Measurements from ENCODE around the gene ERICH3. TPM values are rescaled to one million over a fixed set of nuclear protein-coding genes. Genes with fewer than 3 reads are reported as not detected.

The ERICH3 gene
- polyA plus RNA-seq, 1 donor from 2014 or later: 0.27 TPM

DNA sequence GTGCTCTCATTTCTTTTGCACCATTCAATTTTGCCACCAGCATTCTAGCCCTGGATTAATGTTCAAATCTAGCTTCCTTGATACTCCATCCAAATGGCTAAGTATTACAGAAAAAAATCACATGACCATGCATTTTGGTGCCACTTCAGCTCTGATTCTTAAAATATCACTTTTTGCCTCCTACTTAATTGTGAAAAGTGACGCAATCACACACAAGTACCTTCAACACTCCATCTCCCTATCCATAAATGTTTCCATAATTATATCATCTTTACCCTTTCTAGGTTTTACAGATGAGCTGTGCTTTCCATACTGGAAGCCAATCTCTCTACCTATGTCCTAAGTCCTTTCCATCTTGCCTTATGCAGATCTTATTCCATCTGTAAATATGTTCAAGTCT is 43.2 kb upstream of the ERICH3 start:
- Histone ChIP-seq H3K79me2 (replicated peaks; ENCODE audit: insufficient read depth, low read length) (no peaks in the 10 kb centered on the region), H3F3A (ENCODE audit: insufficient read depth, low read length, poor library complexity, severe bottlenecking) (no peaks in the 10 kb centered on the region), H3K4me3 (ENCODE audit: low read length) (no peak overlapping the region), H3K9me3 (ENCODE audit: low read length) (no peaks in the 10 kb centered on the region), H3K27ac (ENCODE audit: low read length) (no peak overlapping the region), H3K4me2 (ENCODE audit: low read length) (no peak overlapping the region), H4K20me1 (ENCODE audit: insufficient read depth) (no peaks in the 10 kb centered on the region), H3K9me2 (ENCODE audit: insufficient read depth, low read length) (no peaks in the 10 kb centered on the region), H2AFZ (ENCODE audit: low read depth, low read length) (no peak overlapping the region), H3K36me3 (ENCODE audit: insufficient read depth, low read length) (no peaks in the 10 kb centered on the region), H3K9ac (ENCODE audit: low read length) (no peak overlapping the region), H3K27me3 (ENCODE audit: insufficient read depth, low read depth, low read length) (no peaks in the 10 kb centered on the region)
- TF ChIP-seq RAD21 (conservative IDR thresholded peaks at IDR 0.05): no peak
- no peak for TF ChIP-seq EZH2 (IDR thresholded peaks at IDR 0.05; ENCODE audit: borderline replicate concordance, insufficient read depth, low read length, poor library complexity, severe bottlenecking)
- TF ChIP-seq, protein P1, sequence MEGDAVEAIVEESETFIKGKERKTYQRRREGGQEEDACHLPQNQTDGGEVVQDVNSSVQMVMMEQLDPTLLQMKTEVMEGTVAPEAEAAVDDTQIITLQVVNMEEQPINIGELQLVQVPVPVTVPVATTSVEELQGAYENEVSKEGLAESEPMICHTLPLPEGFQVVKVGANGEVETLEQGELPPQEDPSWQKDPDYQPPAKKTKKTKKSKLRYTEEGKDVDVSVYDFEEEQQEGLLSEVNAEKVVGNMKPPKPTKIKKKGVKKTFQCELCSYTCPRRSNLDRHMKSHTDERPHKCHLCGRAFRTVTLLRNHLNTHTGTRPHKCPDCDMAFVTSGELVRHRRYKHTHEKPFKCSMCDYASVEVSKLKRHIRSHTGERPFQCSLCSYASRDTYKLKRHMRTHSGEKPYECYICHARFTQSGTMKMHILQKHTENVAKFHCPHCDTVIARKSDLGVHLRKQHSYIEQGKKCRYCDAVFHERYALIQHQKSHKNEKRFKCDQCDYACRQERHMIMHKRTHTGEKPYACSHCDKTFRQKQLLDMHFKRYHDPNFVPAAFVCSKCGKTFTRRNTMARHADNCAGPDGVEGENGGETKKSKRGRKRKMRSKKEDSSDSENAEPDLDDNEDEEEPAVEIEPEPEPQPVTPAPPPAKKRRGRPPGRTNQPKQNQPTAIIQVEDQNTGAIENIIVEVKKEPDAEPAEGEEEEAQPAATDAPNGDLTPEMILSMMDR (IDR thresholded peaks at IDR 0.05; ENCODE audit: poor library complexity, severe bottlenecking): no peak
- TF ChIP-seq MXI1 (conservative IDR thresholded peaks at IDR 0.05; ENCODE audit: poor library complexity, severe bottlenecking): no peak
- TF ChIP-seq EP300 (conservative IDR thresholded peaks at IDR 0.05; ENCODE audit: poor library complexity, severe bottlenecking): no peak
- TF ChIP-seq SMC3 (conservative IDR thresholded peaks at IDR 0.05; ENCODE audit: poor library complexity): no peak
- no peak for TF ChIP-seq TAF1 (IDR thresholded peaks at IDR 0.05; ENCODE audit: low read depth)

DNA sequence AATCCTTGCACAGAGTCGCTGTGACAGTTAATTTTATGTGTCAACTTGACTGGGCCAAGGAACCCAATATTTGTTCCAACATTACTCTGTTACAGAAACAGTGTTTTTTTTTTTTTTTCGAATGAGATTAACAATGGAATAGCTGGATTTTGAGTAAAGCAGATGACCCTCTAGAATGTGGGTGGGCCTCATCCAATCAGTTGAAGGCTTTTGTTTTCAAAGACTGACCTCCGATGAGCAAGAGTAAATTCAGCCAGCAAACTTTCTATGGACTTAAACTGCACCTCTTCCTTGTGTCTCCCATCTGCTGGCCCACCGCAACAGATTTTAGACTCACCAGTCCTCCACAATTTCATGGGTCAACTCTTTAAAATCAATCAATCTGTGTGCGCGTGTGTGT is 42.2 kb upstream of the ERICH3 start:
- TF ChIP-seq MXI1 (conservative IDR thresholded peaks at IDR 0.05; ENCODE audit: poor library complexity, severe bottlenecking): no peak
- Histone ChIP-seq H3K79me2 (replicated peaks; ENCODE audit: insufficient read depth, low read length) (no peaks in the 10 kb centered on the region), H3K36me3 (ENCODE audit: insufficient read depth, low read length) (no peaks in the 10 kb centered on the region), H3F3A (ENCODE audit: insufficient read depth, low read length, poor library complexity, severe bottlenecking) (no peaks in the 10 kb centered on the region), H3K27ac (ENCODE audit: low read length) (no peak overlapping the region), H3K9me2 (ENCODE audit: insufficient read depth, low read length) (no peaks in the 10 kb centered on the region), H2AFZ (ENCODE audit: low read depth, low read length) (no peak overlapping the region), H3K4me3 (ENCODE audit: low read length) (no peak overlapping the region), H3K27me3 (ENCODE audit: insufficient read depth, low read depth, low read length) (no peaks in the 10 kb centered on the region), H3K9me3 (ENCODE audit: low read length) (no peaks in the 10 kb centered on the region), H4K20me1 (ENCODE audit: insufficient read depth) (no peaks in the 10 kb centered on the region), H3K4me2 (ENCODE audit: low read length) (no peak overlapping the region), H3K9ac (ENCODE audit: low read length) (no peak overlapping the region)

DNA sequence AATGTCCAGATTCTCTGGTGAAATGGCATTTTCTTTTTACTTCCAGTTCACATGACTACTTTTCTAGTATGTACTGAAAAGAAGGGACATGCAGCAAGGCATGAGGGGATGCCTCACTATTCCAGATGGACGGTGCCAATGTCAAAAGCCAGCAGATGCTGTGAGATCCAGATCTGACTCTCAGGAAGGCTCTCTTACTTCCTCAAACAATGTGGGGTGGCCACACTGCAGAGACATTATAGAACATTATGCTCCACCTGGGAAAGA is 41.6 kb upstream of the ERICH3 start:
- H3K9me3 ChIP-seq (ENCODE audit: low read length): no peaks in the 10 kb centered on the region
- H3K27ac ChIP-seq (ENCODE audit: low read length): no peak overlapping the region
- no peaks in the 10 kb centered on the region for H3F3A ChIP-seq (ENCODE audit: insufficient read depth, low read length, poor library complexity, severe bottlenecking)
- H3K9me2 ChIP-seq (ENCODE audit: insufficient read depth, low read length): no peaks in the 10 kb centered on the region
- no peak for TF ChIP-seq SMC3 (conservative IDR thresholded peaks at IDR 0.05; ENCODE audit: poor library complexity)
- TF ChIP-seq, protein P1 (IDR thresholded peaks at IDR 0.05; ENCODE audit: poor library complexity, severe bottlenecking): no peak
- TF ChIP-seq EZH2 (IDR thresholded peaks at IDR 0.05; ENCODE audit: borderline replicate concordance, insufficient read depth, low read length, poor library complexity, severe bottlenecking): no peak
- TF ChIP-seq, protein P2, sequence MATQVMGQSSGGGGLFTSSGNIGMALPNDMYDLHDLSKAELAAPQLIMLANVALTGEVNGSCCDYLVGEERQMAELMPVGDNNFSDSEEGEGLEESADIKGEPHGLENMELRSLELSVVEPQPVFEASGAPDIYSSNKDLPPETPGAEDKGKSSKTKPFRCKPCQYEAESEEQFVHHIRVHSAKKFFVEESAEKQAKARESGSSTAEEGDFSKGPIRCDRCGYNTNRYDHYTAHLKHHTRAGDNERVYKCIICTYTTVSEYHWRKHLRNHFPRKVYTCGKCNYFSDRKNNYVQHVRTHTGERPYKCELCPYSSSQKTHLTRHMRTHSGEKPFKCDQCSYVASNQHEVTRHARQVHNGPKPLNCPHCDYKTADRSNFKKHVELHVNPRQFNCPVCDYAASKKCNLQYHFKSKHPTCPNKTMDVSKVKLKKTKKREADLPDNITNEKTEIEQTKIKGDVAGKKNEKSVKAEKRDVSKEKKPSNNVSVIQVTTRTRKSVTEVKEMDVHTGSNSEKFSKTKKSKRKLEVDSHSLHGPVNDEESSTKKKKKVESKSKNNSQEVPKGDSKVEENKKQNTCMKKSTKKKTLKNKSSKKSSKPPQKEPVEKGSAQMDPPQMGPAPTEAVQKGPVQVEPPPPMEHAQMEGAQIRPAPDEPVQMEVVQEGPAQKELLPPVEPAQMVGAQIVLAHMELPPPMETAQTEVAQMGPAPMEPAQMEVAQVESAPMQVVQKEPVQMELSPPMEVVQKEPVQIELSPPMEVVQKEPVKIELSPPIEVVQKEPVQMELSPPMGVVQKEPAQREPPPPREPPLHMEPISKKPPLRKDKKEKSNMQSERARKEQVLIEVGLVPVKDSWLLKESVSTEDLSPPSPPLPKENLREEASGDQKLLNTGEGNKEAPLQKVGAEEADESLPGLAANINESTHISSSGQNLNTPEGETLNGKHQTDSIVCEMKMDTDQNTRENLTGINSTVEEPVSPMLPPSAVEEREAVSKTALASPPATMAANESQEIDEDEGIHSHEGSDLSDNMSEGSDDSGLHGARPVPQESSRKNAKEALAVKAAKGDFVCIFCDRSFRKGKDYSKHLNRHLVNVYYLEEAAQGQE (IDR thresholded peaks at IDR 0.05; ENCODE audit: borderline replicate concordance): no peak
- TF ChIP-seq TAF1 (IDR thresholded peaks at IDR 0.05; ENCODE audit: low read depth): no peak
- no peak for TF ChIP-seq RAD21 (conservative IDR thresholded peaks at IDR 0.05)
- no peak for TF ChIP-seq POLR2AphosphoS5 (IDR thresholded peaks at IDR 0.05)
- TF ChIP-seq EP300 (conservative IDR thresholded peaks at IDR 0.05; ENCODE audit: poor library complexity, severe bottlenecking): no peak
- no peak for TF ChIP-seq MXI1 (conservative IDR thresholded peaks at IDR 0.05; ENCODE audit: poor library complexity, severe bottlenecking)
- no peaks in the 10 kb centered on the region for H3K27me3 ChIP-seq (ENCODE audit: insufficient read depth, low read depth, low read length)
- H3K79me2 ChIP-seq (replicated peaks; ENCODE audit: insufficient read depth, low read length): no peaks in the 10 kb centered on the region
- no peaks in the 10 kb centered on the region for H4K20me1 ChIP-seq (ENCODE audit: insufficient read depth)
- no peak overlapping the region for H3K4me3 ChIP-seq (ENCODE audit: low read length)
- H3K36me3 ChIP-seq (ENCODE audit: insufficient read depth, low read length): no peaks in the 10 kb centered on the region
- no peak overlapping the region for H3K9ac ChIP-seq (ENCODE audit: low read length)
- no peak overlapping the region for H2AFZ ChIP-seq (ENCODE audit: low read depth, low read length)
- H3K4me2 ChIP-seq (ENCODE audit: low read length): no peak overlapping the region

Data from neural cell (in vitro differentiated cells).